Heart right ventricle (tissue), 16 donors: Measurements from ENCODE around the gene SH3GL3. TPM values are rescaled to one million over a fixed set of nuclear protein-coding genes. Genes with fewer than 3 reads are reported as not detected.

Experiments
- ATAC-seq, 8 donors: fragments of 200-7000 bp; cut with Tn5 transposase; one replicate each; pipeline ENCODE4 v1.9.1; 2020; ENCODE audit warnings: mild to moderate bottlenecking in 8 of 8, moderate library complexity in 8 of 8, moderate number of reproducible peaks in 1 of 8
- DNase-seq, 2 donors: peaks; one replicate each; pipeline ENCODE4 v3.0.0-alpha.2; 2020
- H3K27ac ChIP-seq, 10 donors: fragments of 200-600 bp; sonication (generic) in 2 of 10; one replicate each; pipeline versions ENCODE4 v1.5.0 to v1.8.0; 2020 to 2022; ENCODE audit warnings: mild to moderate bottlenecking in 3 of 10
- H3K27me3 ChIP-seq, 7 donors: fragments of 200-600 bp; one replicate each; pipeline ENCODE4 v1.8.0; 2021 to 2022; ENCODE audit warnings: mild to moderate bottlenecking in 2 of 7
- H3K36me3 ChIP-seq, 9 donors: fragments of 200-600 bp; sonication (generic) in 1 of 9; one replicate each; pipeline versions ENCODE4 v1.5.0 to v1.8.0; 2020 to 2022; ENCODE audit warnings: mild to moderate bottlenecking in 2 of 9
- H3K4me1 ChIP-seq, 9 donors: fragments of 200-600 bp; sonication (generic) in 1 of 9; one replicate each; pipeline versions ENCODE4 v1.5.0 to v1.8.0; 2020 to 2022; ENCODE audit warnings: mild to moderate bottlenecking in 4 of 9
- H3K4me3 ChIP-seq, 10 donors: fragments of 200-600 bp; sonication (generic) in 2 of 10; one replicate each; pipeline versions ENCODE4 v1.5.0 to v1.8.0; 2020 to 2022; ENCODE audit warnings: mild to moderate bottlenecking in 7 of 10, moderate library complexity in 2 of 10
- H3K9me3 ChIP-seq, 11 donors: fragments of 200-600 bp in 10 of 11; sonication (generic) in 2 of 11; one replicate each; pipeline versions ENCODE4 v1.5.0 to v1.8.0; 2013 to 2022; ENCODE audit warnings: mild to moderate bottlenecking in 2 of 11, control low read depth in 1 of 11, moderate library complexity in 1 of 11
- CTCF ChIP-seq, 9 donors: fragments of 200-600 bp; sonication (generic) in 2 of 9; IDR thresholded peaks; one replicate each; pipeline versions ENCODE4 v1.5.0 to v1.8.0; 2021 to 2022; ENCODE audit warnings: antibody characterized with exemption in 9 of 9, mild to moderate bottlenecking in 5 of 9, moderate library complexity in 1 of 9
- WGBS, 2 donors: extraction: QIAGEN DNeasy Blood & Tissue Kit; methylation state at CpG; one replicate each; pipeline ENCODE4 v1.1.7; 2013; ENCODE audit warnings: inconsistent platforms in 1 of 2; 5-methylcytosine and 5-hydroxymethylcytosine counted together
- intact Hi-C, 10 donors: fragments of 100-400 bp; cut with DNase I; formaldehyde crosslinking; loops; one replicate each; pipeline versions ENCODE4 v1.11.1 to v1.14.2; 2022
- polyA plus RNA-seq, 2 donors: library from polyadenylated mRNA; stranded (reverse); fragments of 200-250 nt; gene quantifications; one replicate each; pipeline ENCODE4 v1.2.3, GENCODE V29; 2013
- total RNA-seq, 10 donors: library from RNA; stranded (reverse); fragmentation: NEBNext Ultra II Directional in 3 of 10; extraction: Animal tissue kit (Norgen Biotek cat#: 25700) in 3 of 10; gene quantifications; one replicate each; pipeline versions ENCODE4 v1.2.1 to v1.2.4, GENCODE V29; 2021 to 2023
- donor health status: Arrhythmogenic right ventricular cardiomyopathy.
- donor health status: ischemic (EF 13 %, LVEDD 7.1; RV severe dilation, severe dysfunction).
- donor health status: healthy with polysubstance abuse.
- donor health status: DM: no; HTN: yes; CAD: no.
- donor health status: DM: no; HTN: no; CAD: no.
- donor health status: ischemic (EF 25% LVEDD 6.9; RV normal size, moderate dysfunction).
- donor health status: ischemic (EF 25% LVEDD 5.7; RV mildly dilated, moderate dysfunction).
- donor health status: healthy.
- donor health status: DM: yes; HTN: yes; CAD: no.
- donor health status: Ischemic cardiomyopathy.
- donor health status: ischemic (EF 35%, LVEDD 5.7; RV mildly dilated, moderate dysfunction).
- donor health status: nonischemic (EF 11% LVEDD 7.7; RV severe dilation, severe dysfunction).
- donor health status: DM: yes; HTN: yes; CAD: no.
- donor health status: PGD.
- donor health status: ischemic (EF 29% LVEDD 5.4; RV normal size, mild dysfunction).
- donor health status: nonischemic (EF 23%, LVEDD 6.1; RV moderate dilation, normal function).

The SH3GL3 gene
- total and polyA plus RNA-seq, 12 donors = 0.13 to 0.17 TPM; not detected in 10

GRCh38 chr15:83477808-83478537 lies 30.8 kb downstream of the SH3GL3 start:
- WGBS, 2 donors = 75 to 79% methylated on average over 5 of the region's 5 CpGs
- Histone ChIP-seq H3K36me3 (no peaks in the 10 kb centered on the region), H3K4me3 (no peak overlapping the region), H3K9me3 (no peaks in the 10 kb centered on the region), H3K4me1 (no peaks in the 10 kb centered on the region), H3K27ac (no peak overlapping the region), H3K27me3 (peaks cover 0 to 12% (median 0%) of the 10 kb centered on the region in 7 donors)
- no peak for DNase-seq
- intact Hi-C loops = no loop called here
- TF ChIP-seq CTCF (IDR thresholded peaks at IDR 0.05) = no peak
- no peak for ATAC-seq

- H3K27me3 ChIP-seq = peaks cover 0 to 12% (median 0%) of the 10 kb centered on the region in 7 donors
- intact Hi-C loops = no loop called here
- no peak for ATAC-seq
Observed at GRCh38 chr15:83483612-83484011, 36.5 kb downstream of the SH3GL3 start.

GRCh38 chr15:83484636-83485035 lies 37.5 kb downstream of the SH3GL3 start:
- no peaks in the 10 kb centered on the region for H3K36me3 ChIP-seq
- 88 to 92% methylated on average over 2 of the region's 2 CpGs for WGBS, 2 donors

More at GRCh38 chr15:83483612-83484011, 36.5 kb downstream of the SH3GL3 start:
- TF ChIP-seq CTCF (IDR thresholded peaks at IDR 0.05) = no peak
- Histone ChIP-seq H3K4me3 (no peak overlapping the region), H3K36me3 (no peaks in the 10 kb centered on the region), H3K9me3 (peaks cover 0 to 20% (median 3%) of the 10 kb centered on the region in 11 donors), H3K4me1 (no peaks in the 10 kb centered on the region), H3K27ac (no peak overlapping the region)
- no peak for DNase-seq
- 92 to 95% methylated on average over 1 of the region's 1 CpG for WGBS, 2 donors

DNA sequence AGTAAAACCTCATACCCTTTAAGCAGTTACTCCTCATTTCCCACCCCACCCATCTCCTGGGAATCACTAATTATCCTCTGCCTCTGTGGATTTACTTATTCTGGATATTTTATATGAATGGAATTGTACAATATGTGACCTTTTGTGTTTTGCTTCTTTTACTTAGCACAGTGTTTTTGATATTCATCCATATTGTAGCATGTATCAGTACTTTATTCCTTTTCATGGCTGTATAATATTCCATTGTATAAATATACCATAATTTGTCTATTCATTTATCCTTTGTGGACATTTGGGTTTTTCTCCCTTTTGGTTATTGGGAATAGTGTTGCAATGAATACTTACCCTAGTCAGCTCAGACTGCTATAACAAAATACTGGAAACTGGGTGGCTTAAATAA lies 39.2 kb downstream of the SH3GL3 start:
- ATAC-seq = no peak
- intact Hi-C loops = no loop called here
- Histone ChIP-seq H3K4me3 (no peak overlapping the region), H3K27ac (no peak overlapping the region), H3K27me3 (peaks cover 0 to 21% (median 0%) of the 10 kb centered on the region in 7 donors), H3K4me1 (no peaks in the 10 kb centered on the region), H3K36me3 (no peaks in the 10 kb centered on the region), H3K9me3 (peaks cover 0 to 20% (median 3%) of the 10 kb centered on the region in 11 donors)
- DNase-seq = no peak
- no peak for TF ChIP-seq CTCF (IDR thresholded peaks at IDR 0.05)

More at GRCh38 chr15:83484636-83485035, 37.5 kb downstream of the SH3GL3 start:
- no peak overlapping the region for H3K27ac ChIP-seq
- H3K27me3 ChIP-seq = peaks cover 0 to 15% (median 0%) of the 10 kb centered on the region in 7 donors
- intact Hi-C loops = no loop called here
- peaks cover 0 to 20% (median 3%) of the 10 kb centered on the region in 11 donors for H3K9me3 ChIP-seq
- DNase-seq = no peak
- no peak overlapping the region for H3K4me3 ChIP-seq
- no peaks in the 10 kb centered on the region for H3K4me1 ChIP-seq
- no peak for ATAC-seq
- TF ChIP-seq CTCF (IDR thresholded peaks at IDR 0.05) = no peak
